Activated CD4-positive, alpha-beta T cell treated with anti-CD3 and anti-CD28 coated beads for 36 hours (primary cell): ENCODE results near the gene FAM114A2. TPM values are rescaled to one million over a fixed set of nuclear protein-coding genes. Genes with fewer than 3 reads are reported as not detected.

Source experiments
- ATAC-seq: fragments of 200-7000 bp; cut with Tn5 transposase; one replicate; pipeline ENCODE4 v1.10.0; 2021; ENCODE audit warnings: mild to moderate bottlenecking, moderate library complexity
- CTCF ChIA-PET: fragments of 350-600 bp; sonication (Branson Sonifier 250); formaldehyde crosslinking; loops from one replicate; lab custom pipeline; 2021; ENCODE audit warnings: antibody characterized with exemption; lab: Charles Lee
- POLR2A ChIA-PET: fragments of 350-600 bp; sonication (Branson Sonifier 250); formaldehyde crosslinking; loops from one replicate; lab custom pipeline; 2021; ENCODE audit warnings: antibody characterized with exemption, inconsistent platforms; lab: Charles Lee
- DNase-seq: peaks from one replicate; pipeline ENCODE4 v3.0.0-alpha.2; 2020
- H3K27ac Mint-ChIP-seq: one replicate; pipeline ENCODE4 v1.8.0; 2021; ENCODE audit warnings: mixed read lengths
- H3K27me3 Mint-ChIP-seq: one replicate; pipeline ENCODE4 v1.8.0; 2021; ENCODE audit warnings: mixed read lengths
- H3K36me3 Mint-ChIP-seq: one replicate; pipeline ENCODE4 v1.8.0; 2021; ENCODE audit warnings: low read depth, mixed read lengths
- H3K4me1 Mint-ChIP-seq: one replicate; pipeline ENCODE4 v1.8.0; 2021; ENCODE audit warnings: mixed read lengths
- H3K4me3 Mint-ChIP-seq: one replicate; pipeline ENCODE4 v1.8.0; 2021; ENCODE audit warnings: mild to moderate bottlenecking, moderate library complexity, mixed read lengths
- H3K9me3 Mint-ChIP-seq: one replicate; pipeline ENCODE4 v1.8.0; 2021; ENCODE audit warnings: low read depth, mixed read lengths
- intact Hi-C, 2 experiments: fragments of 100-400 bp; cut with DNase I in 1 of 2; cut with micrococcal nuclease in 1 of 2; formaldehyde crosslinking; loops; one replicate each; pipeline versions ENCODE4 v1.14.2 to v1.15.1; 2022 to 2024; cut with DNase I, micrococcal nuclease
- total RNA-seq, 2 experiments: library from RNA; stranded (reverse); gene quantifications; one replicate each; pipeline ENCODE4 v1.2.3, GENCODE V29; 2021

FAM114A2 gene
- total RNA-seq, 2 experiments from 2014 or later = 27.9 to 28.5 TPM

- Mint-ChIP-seq H3K36me3 (no peaks in the 10 kb centered on the region), H3K4me3 (no peak overlapping the region), H3K4me1 (peaks cover 6% of the 10 kb centered on the region), H3K27ac (no peak overlapping the region), H3K27me3 (peaks cover 4% of the 10 kb centered on the region), H3K9me3 (no peaks in the 10 kb centered on the region)
- ATAC-seq (peak; percentile 68), DNase-seq (peak; percentile 65)
- CTCF ChIA-PET = interaction anchor here (0.6 to 3.4 kb wide), 35 partner anchors 10 to 1451 kb away, joined by 3 to 24 read pairs (median 3); no protein-coding TSS in a partner anchor
- intact Hi-C loops = loop anchor here (1.0 to 10.0 kb wide), 6 partner anchors 468 to 1433 kb away; partner anchors contain the start of gene GRIA1 (in 1 of the 2)
- POLR2A ChIA-PET = no interaction called here
Observed at GRCh38 chr5:153964880-153965645, 73.6 kb downstream of the FAM114A2 start.

GRCh38 chr5:153964191-153964879 lies 74.4 kb downstream of the FAM114A2 start:
- Mint-ChIP-seq H3K4me1 (peaks cover 6% of the 10 kb centered on the region), H3K9me3 (no peaks in the 10 kb centered on the region), H3K36me3 (no peaks in the 10 kb centered on the region), H3K4me3 (no peak overlapping the region), H3K27me3 (peaks cover 4% of the 10 kb centered on the region), H3K27ac (no peak overlapping the region)
- DNase-seq (no peak), ATAC-seq (no peak)
- CTCF ChIA-PET = interaction anchor here (0.6 to 3.4 kb wide), 26 partner anchors 9 to 1450 kb away, joined by 3 to 24 read pairs (median 4); no protein-coding TSS in a partner anchor
- intact Hi-C loops = loop anchor here in 1 of 2 experiments (2.0 to 10.0 kb wide), 2 partner anchors 470 to 1404 kb away; partner anchors contain the start of gene GRIA1
- POLR2A ChIA-PET = no interaction called here

GRCh38 chr5:153960269-153961215 lies 78.2 kb downstream of the FAM114A2 start:
- Mint-ChIP-seq H3K9me3 (no peaks in the 10 kb centered on the region), H3K4me3 (no peak overlapping the region), H3K27me3 (no peaks in the 10 kb centered on the region), H3K27ac (no peak overlapping the region), H3K36me3 (no peaks in the 10 kb centered on the region), H3K4me1 (peaks cover 6% of the 10 kb centered on the region)
- peak; percentile 40 for DNase-seq
- ATAC-seq = no peak
- intact Hi-C loops = loop anchor here in 1 of 2 experiments (10.0 kb wide), 1 partner anchor 466 kb away; the partner anchor contains the start of gene GRIA1
- CTCF ChIA-PET = interaction anchor here (0.7 kb wide), 1 partner anchor 100 kb away, joined by 3 read pairs; no protein-coding TSS in a partner anchor
- POLR2A ChIA-PET = no interaction called here

- no peaks in the 10 kb centered on the region for H3K9me3 Mint-ChIP-seq
- DNase-seq = no peak
- CTCF ChIA-PET = interaction anchor here (0.6 to 1.2 kb wide), 3 partner anchors 16 to 131 kb away, joined by 3 to 4 read pairs (median 3); no protein-coding TSS in a partner anchor
- no peaks in the 10 kb centered on the region for H3K36me3 Mint-ChIP-seq
- no peak overlapping the region for H3K27ac Mint-ChIP-seq
- H3K27me3 Mint-ChIP-seq = no peaks in the 10 kb centered on the region
- ATAC-seq = no peak
- no peak overlapping the region for H3K4me3 Mint-ChIP-seq
- peaks cover 6% of the 10 kb centered on the region for H3K4me1 Mint-ChIP-seq
- intact Hi-C loops = no loop called here
- POLR2A ChIA-PET = no interaction called here
Observed at GRCh38 chr5:153959134-153959957, 79.4 kb downstream of the FAM114A2 start.

GRCh38 chr5:153957205-153957604 lies 81.5 kb downstream of the FAM114A2 start:
- peaks cover 6% of the 10 kb centered on the region for H3K4me1 Mint-ChIP-seq
- no peak overlapping the region for H3K4me3 Mint-ChIP-seq
- ATAC-seq (no peak), DNase-seq (no peak)
- H3K9me3 Mint-ChIP-seq = no peaks in the 10 kb centered on the region
- ChIA-PET CTCF (interaction anchor here (0.6 to 0.7 kb wide), 2 partner anchors 720 to 1433 kb away, joined by 3 read pairs; no protein-coding TSS in a partner anchor), POLR2A (no interaction called here)
- intact Hi-C loops = no loop called here
- H3K27ac Mint-ChIP-seq = no peak overlapping the region
- H3K27me3 Mint-ChIP-seq = no peaks in the 10 kb centered on the region
- H3K36me3 Mint-ChIP-seq = no peaks in the 10 kb centered on the region

GRCh38 chr5:153953411-153953810 lies 85.3 kb downstream of the FAM114A2 start:
- CTCF ChIA-PET = interaction anchor here (1.0 kb wide), 1 partner anchor 12 kb away, joined by 4 read pairs; no protein-coding TSS in a partner anchor
- no peaks in the 10 kb centered on the region for H3K36me3 Mint-ChIP-seq
- H3K27ac Mint-ChIP-seq = no peak overlapping the region
- no peak for ATAC-seq
- H3K27me3 Mint-ChIP-seq = peaks cover 3% of the 10 kb centered on the region
- no peaks in the 10 kb centered on the region for H3K4me1 Mint-ChIP-seq
- H3K4me3 Mint-ChIP-seq = no peak overlapping the region
- intact Hi-C loops = no loop called here
- no peaks in the 10 kb centered on the region for H3K9me3 Mint-ChIP-seq
- DNase-seq = no peak
- POLR2A ChIA-PET = no interaction called here

GRCh38 chr5:153952893-153953292 lies 85.8 kb downstream of the FAM114A2 start:
- intact Hi-C loops = no loop called here
- ChIA-PET POLR2A (no interaction called here), CTCF (interaction anchor here (0.8 to 1.8 kb wide), 2 partner anchors 11 to 13 kb away, joined by 4 to 8 read pairs; no protein-coding TSS in a partner anchor)
- H3K4me1 Mint-ChIP-seq = no peaks in the 10 kb centered on the region
- H3K4me3 Mint-ChIP-seq = no peak overlapping the region
- no peaks in the 10 kb centered on the region for H3K36me3 Mint-ChIP-seq
- DNase-seq (no peak), ATAC-seq (no peak)
- H3K27me3 Mint-ChIP-seq = peaks cover 3% of the 10 kb centered on the region
- no peaks in the 10 kb centered on the region for H3K9me3 Mint-ChIP-seq
- H3K27ac Mint-ChIP-seq = no peak overlapping the region

GRCh38 chr5:153952057-153952456 lies 86.7 kb downstream of the FAM114A2 start:
- ATAC-seq (no peak), DNase-seq (no peak)
- Mint-ChIP-seq H3K9me3 (no peaks in the 10 kb centered on the region), H3K27me3 (peaks cover 3% of the 10 kb centered on the region), H3K36me3 (no peaks in the 10 kb centered on the region), H3K4me3 (no peak overlapping the region), H3K27ac (no peak overlapping the region), H3K4me1 (no peaks in the 10 kb centered on the region)
- ChIA-PET CTCF (interaction anchor here (0.8 to 1.8 kb wide), 3 partner anchors 12 to 419 kb away, joined by 3 to 8 read pairs (median 4); no protein-coding TSS in a partner anchor), POLR2A (no interaction called here)
- intact Hi-C loops = no loop called here

- peaks cover 3% of the 10 kb centered on the region for H3K27me3 Mint-ChIP-seq
- CTCF ChIA-PET = interaction anchor here (0.6 kb wide), 1 partner anchor 70 kb away, joined by 3 read pairs; no protein-coding TSS in a partner anchor
- intact Hi-C loops = no loop called here
Observed at GRCh38 chr5:153941265-153941664, 97.4 kb downstream of the FAM114A2 start.

More at GRCh38 chr5:153941265-153941664, 97.4 kb downstream of the FAM114A2 start:
- H3K4me3 Mint-ChIP-seq = no peak overlapping the region
- H3K27ac Mint-ChIP-seq = no peak overlapping the region
- POLR2A ChIA-PET = no interaction called here
- no peaks in the 10 kb centered on the region for H3K4me1 Mint-ChIP-seq
- ATAC-seq (no peak), DNase-seq (no peak)
- H3K9me3 Mint-ChIP-seq = peaks cover 22% of the 10 kb centered on the region
- no peaks in the 10 kb centered on the region for H3K36me3 Mint-ChIP-seq
